Renal pelvis (tissue), 4 donors: ENCODE measurements around the gene ATP4B. TPM values are rescaled to one million over a fixed set of nuclear protein-coding genes. Genes with fewer than 3 reads are reported as not detected.

Experiments
- DNase-seq: peaks from one replicate; pipeline ENCODE4 v3.0.0-alpha.2; 2013
- polyA plus RNA-seq, 3 donors: library from polyadenylated mRNA; unstranded; fragments of 120-200 nt; gene quantifications; one replicate each; pipeline ENCODE4 v1.2.1, GENCODE V29; 2013; ENCODE audit not compliant: insufficient read length in 3 of 3

The ATP4B gene
- polyA plus RNA-seq, 3 donors = 0.27 to 0.53 (median 0.44) TPM

- no peak for DNase-seq
Measured at GRCh38 chr13:113656831-113657671, 947 bp downstream of the ATP4B start.

- DNase-seq = no peak
Measured at GRCh38 chr13:113656003-113656588, 1.9 kb downstream of the ATP4B start.

GRCh38 chr13:113655346-113656002 lies 2.5 kb downstream of the ATP4B start:
- DNase-seq = no peak

GRCh38 chr13:113654591-113655345 lies 3.2 kb downstream of the ATP4B start:
- no peak for DNase-seq

- DNase-seq = no peak
Measured at GRCh38 chr13:113654175-113654560, 3.8 kb downstream of the ATP4B start.

- no peak for DNase-seq
Measured at GRCh38 chr13:113653264-113654174, 4.5 kb downstream of the ATP4B start.

- DNase-seq = no peak
Measured at GRCh38 chr13:113652404-113653263, 5.4 kb downstream of the ATP4B start.

GRCh38 chr13:113651511-113652403 lies 6.2 kb downstream of the ATP4B start:
- DNase-seq = no peak

- no peak for DNase-seq
Measured at GRCh38 chr13:113650731-113651148, 7.3 kb downstream of the ATP4B start.

GRCh38 chr13:113650275-113650674 lies 7.7 kb downstream of the ATP4B start:
- no peak for DNase-seq

GRCh38 chr13:113649212-113649611 lies 8.8 kb downstream of the ATP4B start:
- no peak for DNase-seq

GRCh38 chr13:113648216-113648610 lies 9.8 kb downstream of the ATP4B start:
- DNase-seq = no peak

GRCh38 chr13:113647351-113648215 lies 10.4 kb downstream of the ATP4B start:
- DNase-seq = no peak

- DNase-seq = no peak
Measured at GRCh38 chr13:113646921-113647340, 11.1 kb downstream of the ATP4B start.

GRCh38 chr13:113646376-113646775 lies 11.6 kb downstream of the ATP4B start:
- DNase-seq = no peak

- no peak for DNase-seq
Measured at GRCh38 chr13:113645329-113645728, 12.7 kb downstream of the ATP4B start.

- no peak for DNase-seq
Measured at GRCh38 chr13:113644800-113645199, 13.2 kb downstream of the ATP4B start.

GRCh38 chr13:113643593-113643992 lies 14.4 kb downstream of the ATP4B start:
- DNase-seq = no peak
